GM21360 (cell line): ENCODE measurements around the gene CFAP20DC.
"Not testable (repeated sequence)": the region's sequence is repeated elsewhere in the genome, so short reads cannot be mapped to it uniquely, and the experiment has no call there.

Experiments
- ATAC-seq: cut with Tn5 transposase; IDR thresholded peaks from one replicate; pipeline ENCODE4 v1.9.1; 2021; ENCODE audit warnings: mild to moderate bottlenecking, moderate library complexity; ENCODE audit not compliant: unreplicated experiment

The CFAP20DC gene

DNA sequence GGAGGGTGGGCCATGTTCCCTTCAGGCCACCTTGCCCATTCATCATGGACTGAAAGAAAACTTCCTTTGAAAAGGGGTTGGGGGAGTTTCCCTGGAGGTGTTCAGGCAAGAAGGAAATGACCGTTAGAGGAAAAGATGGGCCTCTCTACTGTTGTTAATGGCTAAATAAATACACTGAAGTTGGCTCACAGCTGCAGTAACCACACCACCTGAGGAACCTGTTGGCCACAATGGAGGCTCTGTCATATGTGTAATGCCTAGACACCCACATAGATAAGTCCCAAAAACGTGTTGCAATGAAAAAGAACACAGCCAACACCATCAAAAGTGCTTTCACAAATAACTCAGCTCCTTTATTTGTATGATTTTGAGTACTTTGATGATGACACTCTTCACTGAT, 345.1 kb downstream of the CFAP20DC start:
- ATAC-seq, result no peak

DNA sequence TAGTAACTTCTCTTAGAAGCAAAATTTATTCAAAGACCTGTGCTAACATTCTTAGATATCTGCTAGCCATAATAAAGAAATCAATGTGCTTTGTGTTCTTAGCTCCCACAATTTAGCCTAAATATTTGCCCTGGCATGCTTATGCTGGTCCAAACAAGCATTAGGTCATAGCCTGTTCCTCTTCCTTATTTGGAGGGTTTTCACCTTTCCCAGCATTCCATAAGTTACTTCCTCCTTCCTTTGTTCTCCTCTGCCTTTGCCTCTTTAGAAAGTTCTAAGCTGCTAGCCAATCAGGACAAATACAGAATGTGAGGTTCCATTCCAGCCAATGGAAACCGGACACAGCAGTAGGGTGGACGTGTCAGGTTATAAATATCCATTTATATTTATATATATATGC, 345.5 kb downstream of the CFAP20DC start:
- not testable (repeated sequence) for ATAC-seq

DNA sequence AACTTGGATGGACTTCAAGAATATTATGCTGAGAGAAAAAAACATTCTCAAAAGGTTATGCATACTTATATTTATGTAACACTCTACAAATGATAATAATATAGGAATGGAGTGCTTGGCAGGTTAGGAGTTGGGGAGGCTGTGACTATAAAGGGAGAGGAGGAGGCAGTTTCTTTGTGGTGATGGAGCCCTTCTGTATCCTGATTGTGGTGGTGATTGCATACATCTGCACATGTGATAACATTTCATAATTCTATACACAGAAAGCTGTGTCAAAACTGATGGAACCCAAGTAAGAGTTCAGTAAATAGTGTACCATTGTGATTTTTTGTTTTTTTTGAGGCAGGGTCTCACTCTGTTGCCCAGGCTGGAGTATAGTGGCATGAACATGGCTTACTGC, 351.6 kb downstream of the CFAP20DC start:
- ATAC-seq, result no peak

DNA sequence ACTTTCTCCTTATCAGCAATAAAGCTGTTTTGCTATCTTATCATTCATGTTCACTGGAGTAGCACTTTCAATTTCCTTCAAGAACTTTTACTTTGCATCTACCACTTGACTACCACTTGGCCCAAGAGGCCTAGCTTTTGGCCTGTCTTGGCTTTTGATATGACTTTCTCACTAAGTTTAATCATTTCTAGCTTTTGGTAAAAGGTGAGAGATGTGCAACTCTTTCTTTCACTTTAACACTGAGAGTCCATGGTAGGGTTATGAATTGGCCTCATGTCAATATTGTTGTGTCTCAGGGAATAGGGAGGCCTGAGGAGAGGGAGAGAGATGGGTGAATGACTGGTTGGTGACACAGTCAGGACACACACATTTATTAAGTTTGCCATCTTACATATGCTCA, 352.3 kb downstream of the CFAP20DC start:
- no peak for ATAC-seq

GRCh38 chr3:58696813-58697212, 353.0 kb downstream of the CFAP20DC start:
- not testable (repeated sequence) for ATAC-seq

- no peak for ATAC-seq
Observed at GRCh38 chr3:58696093-58696492, 353.7 kb downstream of the CFAP20DC start.

DNA sequence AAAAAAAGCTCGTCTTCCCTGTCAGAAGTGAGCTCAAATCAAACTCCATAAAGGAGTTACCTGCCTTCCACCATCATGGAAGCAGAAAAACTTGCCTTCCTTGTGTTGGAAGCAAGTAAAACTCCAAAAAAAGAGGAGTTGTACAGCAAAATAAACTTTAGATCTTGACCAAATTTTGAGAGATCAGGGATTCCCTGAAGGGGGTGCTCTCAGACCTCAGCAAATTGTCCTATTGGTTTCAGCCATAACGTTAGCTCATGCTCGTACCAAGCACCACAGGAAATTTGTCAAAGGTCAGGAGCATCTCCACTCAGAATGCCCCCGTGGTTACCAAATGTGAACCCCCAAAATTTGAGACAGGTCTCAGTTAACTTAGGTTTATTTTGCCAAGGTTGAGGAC, 354.5 kb downstream of the CFAP20DC start:
- ATAC-seq, result not testable (repeated sequence)

GRCh38 chr3:58693940-58694850, 355.6 kb downstream of the CFAP20DC start:
- no peak for ATAC-seq

DNA sequence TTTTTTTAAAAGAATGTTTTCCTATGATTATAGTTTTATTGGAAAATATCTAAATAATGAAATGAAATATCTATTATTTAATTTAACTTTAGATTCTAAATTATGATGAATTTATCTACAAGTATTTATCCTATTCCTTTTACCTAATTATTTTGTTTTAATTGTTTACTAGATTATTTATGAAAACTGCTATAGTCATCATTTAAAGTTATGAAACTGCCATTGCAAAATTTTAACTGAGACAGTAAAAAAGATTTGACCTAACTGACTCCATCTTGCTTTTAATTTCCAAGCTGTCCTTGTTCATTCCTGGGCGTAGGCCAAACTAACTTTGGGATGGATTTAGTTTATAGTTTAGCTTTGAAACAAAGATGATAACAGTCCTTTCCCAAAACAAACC, 357.3 kb downstream of the CFAP20DC start:
- no peak for ATAC-seq
